ACC112 (cell line): ENCODE data around the gene DNM3.

Experiments used
- H2AFZ ChIP-seq: fragments of 200-600 bp; sonication (generic); one replicate; pipeline ENCODE4 v1.6.0; 2017; ENCODE audit warnings: antibody characterized with exemption, low read length; ENCODE audit not compliant: unreplicated experiment
- H3K27ac ChIP-seq: fragments of 200-600 bp; sonication (generic); 2 replicates; pipeline ENCODE4 v1.5.1; 2014; ENCODE audit warnings: low read depth, mild to moderate bottlenecking, antibody characterized with exemption, low read length, moderate library complexity
- H3K27me3 ChIP-seq: fragments of 200-600 bp; sonication (generic); 2 replicates; pipeline ENCODE4 v1.6.1; 2014; ENCODE audit warnings: mild to moderate bottlenecking, antibody characterized with exemption, low read length, moderate library complexity, mixed read lengths; ENCODE audit not compliant: insufficient read depth
- H3K36me3 ChIP-seq: fragments of 200-600 bp; sonication (generic); 2 replicates; pipeline ENCODE4 v1.6.1; 2016; ENCODE audit warnings: mild to moderate bottlenecking, antibody characterized with exemption, low read length, moderate library complexity, mixed read lengths; ENCODE audit not compliant: insufficient read depth
- H3K4me1 ChIP-seq: fragments of 200-600 bp; sonication (generic); one replicate; pipeline ENCODE4 v1.6.1; 2016; ENCODE audit warnings: low read length, mixed read lengths; ENCODE audit not compliant: insufficient read depth, unreplicated experiment, control insufficient read depth
- H3K4me3 ChIP-seq: fragments of 200-600 bp; sonication (generic); 2 replicates; pipeline ENCODE4 v1.5.1; 2014; ENCODE audit warnings: mild to moderate bottlenecking, low read depth, low read length
- H3K79me2 ChIP-seq: fragments of 200-600 bp; sonication (generic); one replicate; pipeline ENCODE4 v1.6.0; 2016; ENCODE audit warnings: low read length; ENCODE audit not compliant: control insufficient read depth, unreplicated experiment, insufficient read depth

Gene DNM3

GRCh38 chr1:172443666-172444453 lies 602.6 kb downstream of the DNM3 start, which contains the start of gene PIGC:
Gene PIGC, minus strand, starts transcription at chr1:172444069. Its CDS starts 1,447 bp downstream, at chr1:172442622.
- Histone ChIP-seq H3K79me2 (peaks cover 18% of the 10 kb centered on the region), H2AFZ (peak within 1 kb of the TSS; percentile 64), H3K27ac (no peak within 1 kb of the TSS)

GRCh38 chr1:172446547-172446946 lies 605.2 kb downstream of the DNM3 start:
- no peak overlapping the region for H2AFZ ChIP-seq
- no peak overlapping the region for H3K27ac ChIP-seq
- 0 out of 2 replicates have a peak, but pooled peaks cover 4% of the 10 kb centered on the region for H3K36me3 ChIP-seq
- peaks cover 18% of the 10 kb centered on the region for H3K79me2 ChIP-seq
- no peaks in the 10 kb centered on the region for H3K27me3 ChIP-seq
- no peak overlapping the region for H3K4me3 ChIP-seq
- H3K4me1 ChIP-seq: peaks cover 35% of the 10 kb centered on the region

More at GRCh38 chr1:172443666-172444453, 602.6 kb downstream of the DNM3 start, which contains the start of gene PIGC:
- peaks cover 11% of the 10 kb centered on the region for H3K4me1 ChIP-seq
- H3K36me3 ChIP-seq: 0 out of 2 replicates have a peak, but pooled peaks cover 9% of the 10 kb centered on the region
- peak within 1 kb of the TSS; percentile 81 for H3K4me3 ChIP-seq
- no peaks in the 10 kb centered on the region for H3K27me3 ChIP-seq

GRCh38 chr1:172447641-172448040 lies 606.3 kb downstream of the DNM3 start:
- H3K4me3 ChIP-seq: no peak overlapping the region
- no peak overlapping the region for H2AFZ ChIP-seq
- H3K36me3 ChIP-seq: no peaks in the 10 kb centered on the region
- no peaks in the 10 kb centered on the region for H3K27me3 ChIP-seq
- H3K4me1 ChIP-seq: peaks cover 31% of the 10 kb centered on the region
- H3K79me2 ChIP-seq: peaks cover 12% of the 10 kb centered on the region
- no peak overlapping the region for H3K27ac ChIP-seq

GRCh38 chr1:172448995-172449584 lies 607.8 kb downstream of the DNM3 start:
- no peak overlapping the region for H3K4me3 ChIP-seq
- H2AFZ ChIP-seq: peak overlapping the region; percentile 76
- no peak overlapping the region for H3K27ac ChIP-seq
- no peaks in the 10 kb centered on the region for H3K79me2 ChIP-seq
- no peaks in the 10 kb centered on the region for H3K36me3 ChIP-seq
- H3K4me1 ChIP-seq: peaks cover 26% of the 10 kb centered on the region
- H3K27me3 ChIP-seq: no peaks in the 10 kb centered on the region

GRCh38 chr1:172449585-172450523 lies 608.6 kb downstream of the DNM3 start:
- H3K27me3 ChIP-seq: no peaks in the 10 kb centered on the region
- no peak overlapping the region for H3K4me3 ChIP-seq
- no peaks in the 10 kb centered on the region for H3K36me3 ChIP-seq
- H3K79me2 ChIP-seq: no peaks in the 10 kb centered on the region
- H3K27ac ChIP-seq: no peak overlapping the region
- H2AFZ ChIP-seq: peak overlapping the region; percentile 76
- peaks cover 26% of the 10 kb centered on the region for H3K4me1 ChIP-seq

- H3K36me3 ChIP-seq: no peaks in the 10 kb centered on the region
- peaks cover 26% of the 10 kb centered on the region for H3K4me1 ChIP-seq
- no peak overlapping the region for H3K4me3 ChIP-seq
- H3K79me2 ChIP-seq: no peaks in the 10 kb centered on the region
- no peak overlapping the region for H3K27ac ChIP-seq
- no peaks in the 10 kb centered on the region for H3K27me3 ChIP-seq
- no peak overlapping the region for H2AFZ ChIP-seq
Observed at GRCh38 chr1:172450524-172450885, 609.2 kb downstream of the DNM3 start.

- Histone ChIP-seq H2AFZ (no peak overlapping the region), H3K27me3 (no peaks in the 10 kb centered on the region), H3K36me3 (no peaks in the 10 kb centered on the region), H3K4me3 (no peak overlapping the region), H3K79me2 (no peaks in the 10 kb centered on the region), H3K27ac (no peak overlapping the region), H3K4me1 (peaks cover 26% of the 10 kb centered on the region)
Observed at GRCh38 chr1:172451002-172451443, 609.7 kb downstream of the DNM3 start.

GRCh38 chr1:172452536-172453152 lies 611.3 kb downstream of the DNM3 start:
- no peak overlapping the region for H3K27ac ChIP-seq

GRCh38 chr1:172453153-172453545 lies 611.9 kb downstream of the DNM3 start:
- H3K36me3 ChIP-seq: no peaks in the 10 kb centered on the region
- no peaks in the 10 kb centered on the region for H3K79me2 ChIP-seq
- H3K27me3 ChIP-seq: no peaks in the 10 kb centered on the region
- no peak overlapping the region for H2AFZ ChIP-seq
- H3K4me3 ChIP-seq: no peak overlapping the region
- H3K4me1 ChIP-seq: peaks cover 26% of the 10 kb centered on the region
- no peak overlapping the region for H3K27ac ChIP-seq

More at GRCh38 chr1:172452536-172453152, 611.3 kb downstream of the DNM3 start:
- Histone ChIP-seq H3K36me3 (no peaks in the 10 kb centered on the region), H2AFZ (no peak overlapping the region), H3K4me1 (peaks cover 26% of the 10 kb centered on the region), H3K79me2 (no peaks in the 10 kb centered on the region), H3K27me3 (no peaks in the 10 kb centered on the region), H3K4me3 (no peak overlapping the region)

GRCh38 chr1:172453607-172454006 lies 612.3 kb downstream of the DNM3 start:
- H3K27me3 ChIP-seq: no peaks in the 10 kb centered on the region
- H3K4me1 ChIP-seq: peaks cover 26% of the 10 kb centered on the region
- H3K4me3 ChIP-seq: no peak overlapping the region
- no peak overlapping the region for H3K27ac ChIP-seq
- H3K79me2 ChIP-seq: no peaks in the 10 kb centered on the region
- no peak overlapping the region for H2AFZ ChIP-seq
- no peaks in the 10 kb centered on the region for H3K36me3 ChIP-seq
